Measurements from ENCODE around the gene OR5C1. TPM values are rescaled to one million over a fixed set of nuclear protein-coding genes. Genes with fewer than 3 reads are reported as not detected.

Gene OR5C1
- total RNA-seq (2021), result not detected in 3 replicates
- not detected for Bru-seq, nascent RNA
- long read RNA-seq, experiment 1, result 0 reads
- long read RNA-seq, experiment 2, result 0 reads
- long read RNA-seq, experiment 3, result 0 reads

DNA sequence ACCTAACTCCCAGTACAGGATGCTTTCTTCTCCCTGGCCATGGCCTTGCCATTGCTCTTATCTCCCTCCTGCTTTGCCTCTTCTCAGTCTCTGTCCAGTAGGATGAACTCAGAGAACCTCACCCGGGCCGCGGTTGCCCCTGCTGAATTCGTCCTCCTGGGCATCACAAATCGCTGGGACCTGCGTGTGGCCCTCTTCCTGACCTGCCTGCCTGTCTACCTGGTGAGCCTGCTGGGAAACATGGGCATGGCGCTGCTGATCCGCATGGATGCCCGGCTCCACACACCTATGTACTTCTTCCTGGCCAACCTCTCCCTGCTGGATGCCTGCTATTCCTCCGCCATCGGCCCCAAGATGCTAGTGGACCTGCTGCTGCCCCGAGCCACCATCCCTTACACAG lies at the start of gene OR5C1:
Gene OR5C1, plus strand, starts transcription at position 103 of the 400 bp plus-strand sequence. Its CDS starts 0 bp downstream, at position 103.
- peaks cover 56% of the 10 kb centered on the region for H3K9me3 Mint-ChIP-seq
- POLR2A ChIA-PET, result no interaction called here
- CTCF ChIA-PET, result no interaction called here
- no peak within 1 kb of the TSS for H3K4me3 Mint-ChIP-seq
- DNase-seq (ENCODE audit: low spot score) (no peak), ATAC-seq (no peak)
- no peak within 1 kb of the TSS for H3K27ac Mint-ChIP-seq
- no peak for TF ChIP-seq HMGXB4 (CRISPR knock-in tag; IDR thresholded peaks at IDR 0.05)
- TF ChIP-seq, protein P1, sequence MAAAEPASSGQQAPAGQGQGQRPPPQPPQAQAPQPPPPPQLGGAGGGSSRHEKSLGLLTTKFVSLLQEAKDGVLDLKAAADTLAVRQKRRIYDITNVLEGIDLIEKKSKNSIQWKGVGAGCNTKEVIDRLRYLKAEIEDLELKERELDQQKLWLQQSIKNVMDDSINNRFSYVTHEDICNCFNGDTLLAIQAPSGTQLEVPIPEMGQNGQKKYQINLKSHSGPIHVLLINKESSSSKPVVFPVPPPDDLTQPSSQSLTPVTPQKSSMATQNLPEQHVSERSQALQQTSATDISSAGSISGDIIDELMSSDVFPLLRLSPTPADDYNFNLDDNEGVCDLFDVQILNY (CRISPR knock-in tag; IDR thresholded peaks at IDR 0.05), result no peak
- no peak for TF ChIP-seq ELF4 (CRISPR knock-in tag; IDR thresholded peaks at IDR 0.05; ENCODE audit: low read depth)
- TF ChIP-seq ZNF416 (CRISPR knock-in tag; IDR thresholded peaks at IDR 0.05), result no peak
- no peak for TF ChIP-seq CREM (CRISPR knock-in tag; IDR thresholded peaks at IDR 0.05)
- TF ChIP-seq, protein P2, sequence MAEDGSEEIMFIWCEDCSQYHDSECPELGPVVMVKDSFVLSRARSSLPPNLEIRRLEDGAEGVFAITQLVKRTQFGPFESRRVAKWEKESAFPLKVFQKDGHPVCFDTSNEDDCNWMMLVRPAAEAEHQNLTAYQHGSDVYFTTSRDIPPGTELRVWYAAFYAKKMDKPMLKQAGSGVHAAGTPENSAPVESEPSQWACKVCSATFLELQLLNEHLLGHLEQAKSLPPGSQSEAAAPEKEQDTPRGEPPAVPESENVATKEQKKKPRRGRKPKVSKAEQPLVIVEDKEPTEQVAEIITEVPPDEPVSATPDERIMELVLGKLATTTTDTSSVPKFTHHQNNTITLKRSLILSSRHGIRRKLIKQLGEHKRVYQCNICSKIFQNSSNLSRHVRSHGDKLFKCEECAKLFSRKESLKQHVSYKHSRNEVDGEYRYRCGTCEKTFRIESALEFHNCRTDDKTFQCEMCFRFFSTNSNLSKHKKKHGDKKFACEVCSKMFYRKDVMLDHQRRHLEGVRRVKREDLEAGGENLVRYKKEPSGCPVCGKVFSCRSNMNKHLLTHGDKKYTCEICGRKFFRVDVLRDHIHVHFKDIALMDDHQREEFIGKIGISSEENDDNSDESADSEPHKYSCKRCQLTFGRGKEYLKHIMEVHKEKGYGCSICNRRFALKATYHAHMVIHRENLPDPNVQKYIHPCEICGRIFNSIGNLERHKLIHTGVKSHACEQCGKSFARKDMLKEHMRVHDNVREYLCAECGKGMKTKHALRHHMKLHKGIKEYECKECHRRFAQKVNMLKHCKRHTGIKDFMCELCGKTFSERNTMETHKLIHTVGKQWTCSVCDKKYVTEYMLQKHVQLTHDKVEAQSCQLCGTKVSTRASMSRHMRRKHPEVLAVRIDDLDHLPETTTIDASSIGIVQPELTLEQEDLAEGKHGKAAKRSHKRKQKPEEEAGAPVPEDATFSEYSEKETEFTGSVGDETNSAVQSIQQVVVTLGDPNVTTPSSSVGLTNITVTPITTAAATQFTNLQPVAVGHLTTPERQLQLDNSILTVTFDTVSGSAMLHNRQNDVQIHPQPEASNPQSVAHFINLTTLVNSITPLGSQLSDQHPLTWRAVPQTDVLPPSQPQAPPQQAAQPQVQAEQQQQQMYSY (CRISPR knock-in tag; IDR thresholded peaks at IDR 0.05), result no peak
- no peak for TF ChIP-seq NFATC4 (CRISPR knock-in tag; IDR thresholded peaks at IDR 0.05)
- TF ChIP-seq AR (CRISPR knock-in tag; IDR thresholded peaks at IDR 0.05), result no peak
- H3K27me3 Mint-ChIP-seq (ENCODE audit: low read depth), result peaks cover under 1% of the 10 kb centered on the region; the same call in 1 of the 2 replicates
- peaks cover 17% of the 10 kb centered on the region for H3K36me3 Mint-ChIP-seq
- no peaks in the 10 kb centered on the region for H3K4me1 Mint-ChIP-seq

DNA sequence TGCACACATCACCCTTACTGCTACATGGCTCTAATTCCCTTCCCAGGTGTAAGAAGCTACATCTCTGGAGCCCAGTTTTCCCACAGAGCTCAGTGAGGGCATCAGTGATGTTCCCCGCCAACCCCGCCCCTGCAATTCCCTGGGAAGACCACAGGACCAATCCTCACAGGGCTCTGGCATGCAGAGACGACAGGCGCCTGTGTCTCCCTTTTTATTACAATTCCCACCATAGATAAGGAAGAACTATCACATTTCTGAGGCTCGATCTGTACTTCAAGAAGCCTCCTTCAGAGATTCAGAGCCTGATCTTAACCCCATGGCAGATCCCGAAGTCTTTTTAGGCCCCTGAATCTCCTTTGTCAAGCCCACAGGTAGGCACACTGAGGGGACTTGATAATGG lies 46.7 kb upstream of the OR5C1 start, which contains the start of gene OR1L6:
Gene OR1L6, plus strand, starts transcription at position 301 of the 400 bp plus-strand sequence. CDS start 7,545 bp downstream, outside the sequence.
- POLR2A ChIA-PET, result no interaction called here
- DNase-seq (ENCODE audit: low spot score) (no peak), ATAC-seq (no peak)
- Mint-ChIP-seq H3K27ac (no peak within 1 kb of the TSS), H3K27me3 (ENCODE audit: low read depth) (peaks cover 33% of the 10 kb centered on the region), H3K36me3 (peaks cover 34% of the 10 kb centered on the region), H3K4me1 (no peaks in the 10 kb centered on the region), H3K9me3 (peaks cover 8% of the 10 kb centered on the region), H3K4me3 (no peak within 1 kb of the TSS)
- TF ChIP-seq CBFB (CRISPR knock-in tag; IDR thresholded peaks at IDR 0.05; ENCODE audit: low read depth), result no peak
- CTCF ChIA-PET, result no interaction called here

GRCh38 chr9:122754825-122755224 lies 33.9 kb upstream of the OR5C1 start:
- CTCF ChIA-PET, result no interaction called here
- Mint-ChIP-seq H3K27ac (no peak overlapping the region), H3K4me3 (no peak overlapping the region), H3K9me3 (peaks cover 84% of the 10 kb centered on the region), H3K36me3 (peaks cover 30% of the 10 kb centered on the region), H3K4me1 (no peaks in the 10 kb centered on the region), H3K27me3 (ENCODE audit: low read depth) (peaks cover 23% of the 10 kb centered on the region)
- DNase-seq (ENCODE audit: low spot score) (no peak), ATAC-seq (no peak)
- POLR2A ChIA-PET, result no interaction called here
- TF ChIP-seq KAT7 (CRISPR knock-in tag; IDR thresholded peaks at IDR 0.05; ENCODE audit: borderline replicate concordance), result no peak
- TF ChIP-seq CREB1 (CRISPR knock-in tag; IDR thresholded peaks at IDR 0.05), result no peak
- TF ChIP-seq E2F1 (CRISPR knock-in tag; IDR thresholded peaks at IDR 0.05), result no peak
- TF ChIP-seq GABPB1 (CRISPR knock-in tag; IDR thresholded peaks at IDR 0.05), result no peak
- TF ChIP-seq ARID4B (CRISPR knock-in tag; IDR thresholded peaks at IDR 0.05; ENCODE audit: borderline replicate concordance), result no peak
- no peak for TF ChIP-seq ZNF232 (CRISPR knock-in tag; IDR thresholded peaks at IDR 0.05)
- no peak for TF ChIP-seq JUN (CRISPR knock-in tag; IDR thresholded peaks at IDR 0.05)
- TF ChIP-seq, protein P3, sequence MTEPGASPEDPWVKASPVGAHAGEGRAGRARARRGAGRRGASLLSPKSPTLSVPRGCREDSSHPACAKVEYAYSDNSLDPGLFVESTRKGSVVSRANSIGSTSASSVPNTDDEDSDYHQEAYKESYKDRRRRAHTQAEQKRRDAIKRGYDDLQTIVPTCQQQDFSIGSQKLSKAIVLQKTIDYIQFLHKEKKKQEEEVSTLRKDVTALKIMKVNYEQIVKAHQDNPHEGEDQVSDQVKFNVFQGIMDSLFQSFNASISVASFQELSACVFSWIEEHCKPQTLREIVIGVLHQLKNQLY (CRISPR knock-in tag; IDR thresholded peaks at IDR 0.05), result no peak
